Activated CD4-positive, alpha-beta T cell treated with anti-CD3 and anti-CD28 coated beads, Interleukin-2, amount 10 ng/mL, durations not matched to agents 7 days and 5 days (primary cell): ENCODE data around the gene OBSCN. TPM values are rescaled to one million over a fixed set of nuclear protein-coding genes. Genes with fewer than 3 reads are reported as not detected.

Experiments used
- CTCF ChIA-PET: fragments of 350-600 bp; sonication (Branson Sonifier 250); formaldehyde crosslinking; loops from one replicate; lab custom pipeline; 2021; ENCODE audit warnings: antibody characterized with exemption; lab: Charles Lee
- POLR2A ChIA-PET: fragments of 350-600 bp; sonication (Branson Sonifier 250); formaldehyde crosslinking; loops from one replicate; lab custom pipeline; 2021; ENCODE audit warnings: antibody characterized with exemption; lab: Charles Lee
- DNase-seq: peaks from one replicate; pipeline ENCODE4 v3.0.0-alpha.2; 2020
- H3K27ac Mint-ChIP-seq: one replicate; pipeline ENCODE4 v1.8.0; 2021; ENCODE audit warnings: mild to moderate bottlenecking, moderate library complexity, mixed read lengths
- H3K27me3 Mint-ChIP-seq: one replicate; pipeline ENCODE4 v1.8.0; 2021; ENCODE audit warnings: mixed read lengths
- H3K36me3 Mint-ChIP-seq: one replicate; pipeline ENCODE4 v1.8.0; 2021; ENCODE audit warnings: low read depth, mixed read lengths
- H3K4me1 Mint-ChIP-seq: one replicate; pipeline ENCODE4 v1.8.0; 2021; ENCODE audit warnings: mixed read lengths
- H3K4me3 Mint-ChIP-seq: one replicate; pipeline ENCODE4 v1.8.0; 2021; ENCODE audit warnings: mild to moderate bottlenecking, moderate library complexity, mixed read lengths
- H3K9me3 Mint-ChIP-seq: one replicate; pipeline ENCODE4 v1.8.0; 2021; ENCODE audit warnings: mixed read lengths
- total RNA-seq, 2 experiments: library from RNA; stranded (reverse); gene quantifications; one replicate each; pipeline ENCODE4 v1.2.3, GENCODE V29; 2021

Gene OBSCN
- total RNA-seq, 2 experiments from 2014 or later, result 13.8 to 21.8 TPM

- ChIA-PET CTCF (interaction anchor here (1.0 kb wide), 1 partner anchor 63 kb away, joined by 3 read pairs; no protein-coding TSS in a partner anchor), POLR2A (no interaction called here)
- Mint-ChIP-seq H3K27me3 (no peaks in the 10 kb centered on the region), H3K36me3 (no peaks in the 10 kb centered on the region), H3K27ac (no peak overlapping the region), H3K4me1 (no peaks in the 10 kb centered on the region), H3K9me3 (no peaks in the 10 kb centered on the region), H3K4me3 (no peak overlapping the region)
- DNase-seq, result no peak
These were observed 152.0 kb downstream of the OBSCN start for GRCh38 chr1:228359613-228360532.

- Mint-ChIP-seq H3K36me3 (no peaks in the 10 kb centered on the region), H3K4me1 (no peaks in the 10 kb centered on the region), H3K27ac (no peak overlapping the region), H3K27me3 (no peaks in the 10 kb centered on the region), H3K4me3 (no peak overlapping the region), H3K9me3 (no peaks in the 10 kb centered on the region)
- no peak for DNase-seq
- ChIA-PET CTCF (interaction anchor here (1.0 to 1.1 kb wide), 2 partner anchors 62 to 316 kb away, joined by 3 read pairs; no protein-coding TSS in a partner anchor), POLR2A (no interaction called here)
These were observed 152.9 kb downstream of the OBSCN start for GRCh38 chr1:228360533-228361313.

GRCh38 chr1:228361314-228362140 lies 153.7 kb downstream of the OBSCN start:
- CTCF ChIA-PET, result interaction anchor here (1.0 to 1.1 kb wide), 2 partner anchors 61 to 316 kb away, joined by 3 read pairs; no protein-coding TSS in a partner anchor
- no peak for DNase-seq
- Mint-ChIP-seq H3K4me3 (no peak overlapping the region), H3K27ac (no peak overlapping the region), H3K9me3 (no peaks in the 10 kb centered on the region), H3K27me3 (no peaks in the 10 kb centered on the region), H3K4me1 (no peaks in the 10 kb centered on the region), H3K36me3 (no peaks in the 10 kb centered on the region)
- POLR2A ChIA-PET, result no interaction called here

GRCh38 chr1:228362141-228362883 lies 154.5 kb downstream of the OBSCN start:
- Mint-ChIP-seq H3K9me3 (no peaks in the 10 kb centered on the region), H3K4me1 (no peaks in the 10 kb centered on the region), H3K36me3 (no peaks in the 10 kb centered on the region), H3K4me3 (no peak overlapping the region), H3K27me3 (no peaks in the 10 kb centered on the region), H3K27ac (no peak overlapping the region)
- CTCF ChIA-PET, result no interaction called here
- POLR2A ChIA-PET, result no interaction called here
- DNase-seq, result no peak

- Mint-ChIP-seq H3K36me3 (no peaks in the 10 kb centered on the region), H3K4me3 (no peak overlapping the region), H3K4me1 (no peaks in the 10 kb centered on the region), H3K27ac (no peak overlapping the region), H3K9me3 (no peaks in the 10 kb centered on the region), H3K27me3 (no peaks in the 10 kb centered on the region)
- ChIA-PET POLR2A (no interaction called here), CTCF (no interaction called here)
- no peak for DNase-seq
These were observed 155.1 kb downstream of the OBSCN start for GRCh38 chr1:228362884-228363450.

- no peak overlapping the region for H3K27ac Mint-ChIP-seq
- H3K9me3 Mint-ChIP-seq, result no peaks in the 10 kb centered on the region
- CTCF ChIA-PET, result interaction anchor here (0.6 kb wide), 1 partner anchor 1903 kb away, joined by 3 read pairs; no protein-coding TSS in a partner anchor
- H3K27me3 Mint-ChIP-seq, result no peaks in the 10 kb centered on the region
- POLR2A ChIA-PET, result no interaction called here
- no peak for DNase-seq
- H3K36me3 Mint-ChIP-seq, result no peaks in the 10 kb centered on the region
- H3K4me3 Mint-ChIP-seq, result no peak overlapping the region
- no peaks in the 10 kb centered on the region for H3K4me1 Mint-ChIP-seq
These were observed 155.8 kb downstream of the OBSCN start for GRCh38 chr1:228363686-228364067.

GRCh38 chr1:228364068-228364705 lies 156.3 kb downstream of the OBSCN start:
- Mint-ChIP-seq H3K4me3 (no peak overlapping the region), H3K9me3 (no peaks in the 10 kb centered on the region), H3K27me3 (no peaks in the 10 kb centered on the region), H3K27ac (no peak overlapping the region), H3K4me1 (no peaks in the 10 kb centered on the region), H3K36me3 (no peaks in the 10 kb centered on the region)
- ChIA-PET POLR2A (interaction anchor here (0.5 kb wide), 1 partner anchor 95 kb away, joined by 7 read pairs; no protein-coding TSS in a partner anchor), CTCF (interaction anchor here (0.6 kb wide), 1 partner anchor 1903 kb away, joined by 3 read pairs; no protein-coding TSS in a partner anchor)
- no peak for DNase-seq

- Mint-ChIP-seq H3K27ac (no peak overlapping the region), H3K9me3 (no peaks in the 10 kb centered on the region), H3K27me3 (no peaks in the 10 kb centered on the region), H3K36me3 (no peaks in the 10 kb centered on the region), H3K4me3 (no peak overlapping the region), H3K4me1 (no peaks in the 10 kb centered on the region)
- DNase-seq, result no peak
- ChIA-PET POLR2A (interaction anchor here (0.5 kb wide), 1 partner anchor 95 kb away, joined by 7 read pairs; no protein-coding TSS in a partner anchor), CTCF (interaction anchor here (1.3 kb wide), 1 partner anchor 9 kb away, joined by 4 read pairs; no protein-coding TSS in a partner anchor)
These were observed 156.9 kb downstream of the OBSCN start for GRCh38 chr1:228364706-228365213.

- Mint-ChIP-seq H3K9me3 (no peaks in the 10 kb centered on the region), H3K4me1 (no peaks in the 10 kb centered on the region), H3K36me3 (no peaks in the 10 kb centered on the region), H3K27ac (no peak overlapping the region), H3K27me3 (no peaks in the 10 kb centered on the region), H3K4me3 (no peak overlapping the region)
- CTCF ChIA-PET, result interaction anchor here (1.3 kb wide), 1 partner anchor 10 kb away, joined by 4 read pairs; no protein-coding TSS in a partner anchor
- POLR2A ChIA-PET, result no interaction called here
- no peak for DNase-seq
These were observed 157.6 kb downstream of the OBSCN start for GRCh38 chr1:228365271-228366061.

GRCh38 chr1:228366062-228366865 lies 158.4 kb downstream of the OBSCN start:
- POLR2A ChIA-PET, result no interaction called here
- Mint-ChIP-seq H3K27ac (no peak overlapping the region), H3K4me3 (no peak overlapping the region), H3K9me3 (no peaks in the 10 kb centered on the region), H3K36me3 (no peaks in the 10 kb centered on the region), H3K4me1 (no peaks in the 10 kb centered on the region), H3K27me3 (no peaks in the 10 kb centered on the region)
- CTCF ChIA-PET, result interaction anchor here (1.3 kb wide), 1 partner anchor 10 kb away, joined by 4 read pairs; no protein-coding TSS in a partner anchor
- DNase-seq, result no peak
